GM18520 (cell line): ENCODE measurements around the gene CPE.

Experiments
- ATAC-seq: cut with Tn5 transposase; IDR thresholded peaks from one replicate; pipeline ENCODE4 v1.9.1; 2021; ENCODE audit not compliant: unreplicated experiment

The CPE gene

GRCh38 chr4:165364452-165365080 is 14.2 kb upstream of the CPE start:
- ATAC-seq, result no peak

- no peak for ATAC-seq
Observed at GRCh38 chr4:165367040-165367439, 11.8 kb upstream of the CPE start.

- no peak for ATAC-seq
Observed at GRCh38 chr4:165368114-165368513, 10.7 kb upstream of the CPE start.

GRCh38 chr4:165368567-165368966 is 10.2 kb upstream of the CPE start:
- no peak for ATAC-seq

- ATAC-seq, result no peak
Observed at GRCh38 chr4:165369522-165369921, 9.3 kb upstream of the CPE start.

- no peak for ATAC-seq
Observed at GRCh38 chr4:165370530-165370929, 8.3 kb upstream of the CPE start.

- ATAC-seq, result no peak
Observed at GRCh38 chr4:165375465-165375864, 3.3 kb upstream of the CPE start.

- no peak for ATAC-seq
Observed at GRCh38 chr4:165378398-165378744, 437 bp upstream of the CPE start.

GRCh38 chr4:165379678-165380064 is 863 bp downstream of the CPE start:
- ATAC-seq, result no peak

- ATAC-seq, result no peak
Observed at GRCh38 chr4:165380805-165381204, 2.0 kb downstream of the CPE start.

- no peak for ATAC-seq
Observed at GRCh38 chr4:165381821-165382373, 3.1 kb downstream of the CPE start.

GRCh38 chr4:165382640-165383039 is 3.8 kb downstream of the CPE start:
- ATAC-seq, result no peak

- no peak for ATAC-seq
Observed at GRCh38 chr4:165383591-165384073, 4.8 kb downstream of the CPE start.

GRCh38 chr4:165384186-165384585 is 5.4 kb downstream of the CPE start:
- ATAC-seq, result no peak

GRCh38 chr4:165384598-165384997 is 5.8 kb downstream of the CPE start:
- no peak for ATAC-seq

GRCh38 chr4:165385126-165385525 is 6.3 kb downstream of the CPE start:
- ATAC-seq, result no peak

GRCh38 chr4:165386328-165386727 is 7.5 kb downstream of the CPE start:
- no peak for ATAC-seq

GRCh38 chr4:165388756-165389155 is 9.9 kb downstream of the CPE start:
- ATAC-seq, result no peak

- ATAC-seq, result no peak
Observed at GRCh38 chr4:165393051-165393450, 14.2 kb downstream of the CPE start.

- ATAC-seq, result no peak
Observed at GRCh38 chr4:165393704-165394103, 14.9 kb downstream of the CPE start.

- no peak for ATAC-seq
Observed at GRCh38 chr4:165394275-165394674, 15.5 kb downstream of the CPE start.

- ATAC-seq, result no peak
Observed at GRCh38 chr4:165398570-165398969, 19.8 kb downstream of the CPE start.

- no peak for ATAC-seq
Observed at GRCh38 chr4:165402375-165402774, 23.6 kb downstream of the CPE start.
